Measurements from ENCODE around the gene PLCXD1.

- TF ChIP-seq, protein P1, sequence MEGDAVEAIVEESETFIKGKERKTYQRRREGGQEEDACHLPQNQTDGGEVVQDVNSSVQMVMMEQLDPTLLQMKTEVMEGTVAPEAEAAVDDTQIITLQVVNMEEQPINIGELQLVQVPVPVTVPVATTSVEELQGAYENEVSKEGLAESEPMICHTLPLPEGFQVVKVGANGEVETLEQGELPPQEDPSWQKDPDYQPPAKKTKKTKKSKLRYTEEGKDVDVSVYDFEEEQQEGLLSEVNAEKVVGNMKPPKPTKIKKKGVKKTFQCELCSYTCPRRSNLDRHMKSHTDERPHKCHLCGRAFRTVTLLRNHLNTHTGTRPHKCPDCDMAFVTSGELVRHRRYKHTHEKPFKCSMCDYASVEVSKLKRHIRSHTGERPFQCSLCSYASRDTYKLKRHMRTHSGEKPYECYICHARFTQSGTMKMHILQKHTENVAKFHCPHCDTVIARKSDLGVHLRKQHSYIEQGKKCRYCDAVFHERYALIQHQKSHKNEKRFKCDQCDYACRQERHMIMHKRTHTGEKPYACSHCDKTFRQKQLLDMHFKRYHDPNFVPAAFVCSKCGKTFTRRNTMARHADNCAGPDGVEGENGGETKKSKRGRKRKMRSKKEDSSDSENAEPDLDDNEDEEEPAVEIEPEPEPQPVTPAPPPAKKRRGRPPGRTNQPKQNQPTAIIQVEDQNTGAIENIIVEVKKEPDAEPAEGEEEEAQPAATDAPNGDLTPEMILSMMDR (IDR thresholded peaks at IDR 0.05; ENCODE audit: borderline replicate concordance, extremely low read depth, low read length, poor library complexity, severe bottlenecking), result no peak
- no peak for TF ChIP-seq EZH2 (IDR thresholded peaks at IDR 0.05; ENCODE audit: borderline replicate concordance, low read depth, low read length, severe bottlenecking)
Observed at GRCh38 chrX:298993-299392, 17.8 kb downstream of the PLCXD1 start.

All from DND-41 (cell line).